Smooth muscle cell of the coronary artery (primary cell): ENCODE measurements around the gene OR10G3. TPM values are rescaled to one million over a fixed set of nuclear protein-coding genes. Genes with fewer than 3 reads are reported as not detected.

Experiments
- total RNA-seq: library from RNA; depleted of rRNA; stranded (reverse); fragments of >200 nt; gene quantifications from 2 replicates; pipeline ENCODE4 v1.2.3, GENCODE V29; 2014; ENCODE audit warnings: low replicate concordance

Gene OR10G3
- not detected in 2 replicates for total RNA-seq

DNA sequence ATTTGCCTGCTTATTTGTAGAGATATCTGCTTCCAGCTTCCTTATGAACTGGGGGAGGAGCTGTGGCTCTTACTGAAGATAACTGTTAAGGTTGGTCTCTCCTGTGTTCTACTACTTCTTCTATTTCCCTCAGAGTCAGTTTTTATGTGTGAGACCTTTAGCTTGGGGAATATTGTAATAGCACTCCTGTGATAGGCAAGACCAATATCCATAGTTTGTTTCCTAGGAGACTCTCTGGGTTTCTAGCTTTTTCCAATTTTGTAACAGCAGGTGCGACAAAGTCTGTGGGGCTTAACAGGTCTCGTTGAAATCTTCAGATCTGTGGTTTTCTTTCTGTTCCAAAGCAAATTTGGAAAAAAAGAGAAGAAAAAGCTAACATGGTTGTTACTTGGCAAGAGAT is at the start of gene OR10G3:
Gene OR10G3, minus strand, starts transcription at position 101 of the 400 bp plus-strand sequence. CDS start 9,332 bp downstream, outside the sequence.

DNA sequence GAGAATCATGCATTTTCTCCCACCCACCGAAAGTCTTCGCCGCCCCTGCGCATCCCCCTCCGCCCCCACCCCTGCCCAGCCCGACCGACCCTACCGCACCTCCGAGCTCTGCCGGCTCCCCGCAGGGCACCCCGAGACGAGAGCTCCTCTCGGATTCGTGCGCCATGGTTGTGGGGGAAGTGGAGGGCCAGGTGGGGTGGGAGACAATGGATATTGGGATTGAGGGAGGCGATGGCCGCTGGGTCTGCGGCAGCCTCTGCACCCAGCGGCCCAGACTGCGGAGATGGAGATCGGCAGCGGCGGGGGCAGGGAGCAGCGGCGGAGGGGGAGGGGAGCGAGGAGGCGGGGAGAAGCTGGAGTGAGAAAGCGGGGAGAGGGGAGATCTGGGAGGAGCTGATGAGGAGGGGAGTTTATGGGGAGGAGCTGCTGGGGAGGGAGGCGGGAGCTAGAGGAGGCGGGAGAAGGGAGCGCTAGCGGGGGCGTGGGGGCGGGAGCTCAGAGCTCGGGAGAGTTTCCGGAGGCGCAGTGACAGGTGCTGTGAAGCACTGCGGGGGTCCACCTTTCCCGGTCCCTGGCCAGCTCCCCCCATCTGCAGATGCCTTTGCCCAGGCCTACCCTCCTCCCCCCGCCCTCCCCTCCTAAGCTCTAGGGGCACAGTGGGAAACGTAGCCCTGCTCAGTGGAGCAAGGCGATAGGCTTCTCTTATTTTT is 53.8 kb downstream of the OR10G3 start, which contains the start of gene SALL2:
Gene SALL2, minus strand, starts transcription at position 385 of the 710 bp plus-strand sequence. Its CDS starts 219 bp downstream, at position 166.

Other genes with a start within 250 kb of the OR10G3 start
- gene SUPT16H, start 196.1 kb downstream of the OR10G3 start, total RNA-seq = 59.1 and 84.8 TPM in 2 replicates
- gene CHD8, start 124.0 kb downstream of the OR10G3 start, total RNA-seq = 41.4 and 44.1 TPM in 2 replicates
- gene RAB2B, start 103.1 kb downstream of the OR10G3 start, total RNA-seq = 24.8 and 30.1 TPM in 2 replicates
- 21.1 and 23.2 TPM in 2 replicates for gene TOX4, start 102.9 kb downstream of the OR10G3 start, total RNA-seq
- 48.4 and 68.7 TPM in 2 replicates for gene METTL3, start 68.7 kb downstream of the OR10G3 start, total RNA-seq
- gene SALL2, start 53.7 kb downstream of the OR10G3 start, total RNA-seq = 2.0 and 2.9 TPM in 2 replicates
- gene OR10G2, start 54.9 kb upstream of the OR10G3 start, total RNA-seq = not detected in 2 replicates
- gene OR4E2, start 73.8 kb upstream of the OR10G3 start, total RNA-seq = not detected in 2 replicates
- gene OR4E1, start 93.7 kb upstream of the OR10G3 start, total RNA-seq = not detected in 2 replicates